Muscle of arm (tissue), 12 donors: ENCODE measurements around the gene TCTA. TPM values are rescaled to one million over a fixed set of nuclear protein-coding genes. Genes with fewer than 3 reads are reported as not detected.

Source experiments
- DNase-seq: peaks from one replicate; pipeline ENCODE4 v3.0.0-alpha.2; 2013
- polyA plus RNA-seq, 12 donors: library from polyadenylated mRNA; unstranded; fragments of 120-200 nt; gene quantifications; one replicate each; pipeline ENCODE4 v1.2.1, GENCODE V29; 2013; ENCODE audit not compliant: insufficient read length in 12 of 12

TCTA gene
- polyA plus RNA-seq, 12 donors: 14.2 to 32.4 (median 18.0) TPM; not detected in 1

DNA sequence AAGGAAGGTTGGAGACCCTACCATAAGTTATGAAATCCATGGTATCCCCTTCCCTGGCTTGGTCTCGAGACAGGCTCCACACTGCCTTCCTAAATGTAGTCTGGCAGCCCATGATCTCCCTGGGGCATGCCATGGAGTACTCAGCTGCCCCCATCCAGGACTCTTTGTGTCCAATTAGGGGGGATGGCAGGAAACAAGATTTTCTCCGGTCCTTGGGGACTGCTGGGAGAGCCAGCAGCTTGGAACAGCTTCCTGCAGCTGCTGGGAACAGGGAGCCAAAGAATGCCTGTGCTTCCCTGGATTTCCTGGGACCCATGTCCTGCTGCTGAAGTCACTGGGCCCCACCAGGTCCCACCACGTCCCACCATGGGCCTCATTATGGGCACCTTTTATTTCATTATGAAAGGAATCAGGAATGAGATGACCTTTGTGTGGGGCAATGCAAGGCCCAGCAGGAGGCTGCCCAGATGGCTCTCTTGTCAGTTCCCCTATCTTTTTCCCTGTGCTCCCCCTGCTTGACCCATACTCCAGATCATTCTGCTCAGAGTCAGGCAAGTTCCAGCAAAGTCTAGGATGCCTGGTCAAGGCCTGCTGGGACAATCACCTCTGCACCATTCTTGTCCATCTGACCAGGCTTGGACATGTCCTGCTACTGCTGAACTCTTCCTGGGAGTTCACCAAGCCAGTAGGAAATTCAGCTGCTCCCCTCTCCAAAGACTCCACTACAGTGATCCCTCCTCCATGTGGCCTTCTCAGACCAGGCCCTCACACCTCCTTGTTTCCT is 42.9 kb downstream of the TCTA start:
- DNase-seq: no peak

DNA sequence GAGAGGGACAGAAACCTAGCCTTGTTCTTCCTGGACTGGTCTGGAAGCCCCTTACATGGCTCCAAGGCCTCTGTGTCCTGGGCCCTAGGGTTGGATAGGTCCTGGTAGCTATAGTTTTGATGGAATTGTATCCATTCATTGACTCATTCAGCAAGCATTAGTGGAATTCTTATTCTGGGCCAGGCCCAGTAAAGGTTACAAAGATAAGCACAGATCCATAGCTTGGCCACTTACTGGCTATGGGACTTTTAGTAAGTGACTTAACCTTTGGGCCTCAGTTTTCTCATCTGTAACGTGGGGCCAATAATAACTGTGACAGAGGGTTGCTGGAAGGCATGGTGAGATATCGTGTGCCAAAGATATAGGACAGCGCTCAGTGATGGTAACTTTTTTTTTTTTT is 44.2 kb downstream of the TCTA start:
- no peak for DNase-seq

DNA sequence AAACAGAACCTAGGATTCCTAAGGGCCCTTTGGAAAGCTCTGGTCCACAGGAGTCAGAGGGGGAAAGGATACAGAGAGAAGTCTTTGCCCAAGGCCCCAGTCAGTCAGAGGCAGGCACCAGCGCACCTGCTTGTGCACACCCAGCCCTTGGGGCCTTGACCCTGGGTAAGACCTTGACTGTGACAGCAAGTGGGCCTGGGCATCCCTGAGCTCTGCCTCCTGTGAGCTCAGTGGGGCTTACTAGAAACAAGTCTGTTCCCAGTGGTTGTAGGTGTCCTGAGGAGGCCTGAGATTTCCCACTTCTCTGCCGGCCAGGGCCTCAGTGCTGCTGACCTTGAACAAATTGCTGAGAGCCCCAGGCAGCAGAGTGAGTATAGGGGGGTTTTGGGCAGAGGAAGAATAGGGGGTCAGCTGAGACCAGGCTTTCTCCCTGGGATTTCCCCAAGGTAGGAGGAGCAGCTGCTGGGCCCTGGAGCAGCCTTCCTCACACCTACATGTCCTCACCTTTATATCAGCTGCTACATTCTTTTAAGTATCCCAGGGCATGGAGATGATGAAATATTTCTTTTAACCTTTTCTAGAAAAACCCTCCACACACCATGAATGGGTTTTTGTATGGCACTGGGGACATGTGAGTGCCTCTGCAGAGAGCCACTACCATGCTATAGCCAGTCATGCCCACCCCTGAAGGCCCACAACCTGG is 48.1 kb downstream of the TCTA start:
- no peak for DNase-seq

DNA sequence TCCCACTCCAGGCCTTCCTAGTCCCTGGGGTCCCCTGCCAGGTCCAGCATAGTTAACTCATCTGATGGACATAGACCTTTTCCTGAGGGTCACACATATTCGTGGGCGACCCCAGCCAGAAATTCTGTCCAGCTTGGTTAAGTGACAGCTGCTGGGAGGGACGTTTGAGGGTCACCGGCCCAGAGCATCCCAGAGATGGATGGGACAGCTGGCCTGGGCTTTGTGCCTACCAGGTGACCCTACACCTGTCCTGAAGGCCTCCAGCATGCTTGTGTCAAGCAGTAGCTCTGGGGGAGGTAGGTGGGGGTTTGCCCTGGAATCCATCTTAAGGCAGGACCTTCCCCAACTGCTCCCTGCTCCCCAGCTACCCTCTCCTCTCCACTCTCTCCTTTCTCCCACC is 48.7 kb downstream of the TCTA start:
- DNase-seq: no peak

DNA sequence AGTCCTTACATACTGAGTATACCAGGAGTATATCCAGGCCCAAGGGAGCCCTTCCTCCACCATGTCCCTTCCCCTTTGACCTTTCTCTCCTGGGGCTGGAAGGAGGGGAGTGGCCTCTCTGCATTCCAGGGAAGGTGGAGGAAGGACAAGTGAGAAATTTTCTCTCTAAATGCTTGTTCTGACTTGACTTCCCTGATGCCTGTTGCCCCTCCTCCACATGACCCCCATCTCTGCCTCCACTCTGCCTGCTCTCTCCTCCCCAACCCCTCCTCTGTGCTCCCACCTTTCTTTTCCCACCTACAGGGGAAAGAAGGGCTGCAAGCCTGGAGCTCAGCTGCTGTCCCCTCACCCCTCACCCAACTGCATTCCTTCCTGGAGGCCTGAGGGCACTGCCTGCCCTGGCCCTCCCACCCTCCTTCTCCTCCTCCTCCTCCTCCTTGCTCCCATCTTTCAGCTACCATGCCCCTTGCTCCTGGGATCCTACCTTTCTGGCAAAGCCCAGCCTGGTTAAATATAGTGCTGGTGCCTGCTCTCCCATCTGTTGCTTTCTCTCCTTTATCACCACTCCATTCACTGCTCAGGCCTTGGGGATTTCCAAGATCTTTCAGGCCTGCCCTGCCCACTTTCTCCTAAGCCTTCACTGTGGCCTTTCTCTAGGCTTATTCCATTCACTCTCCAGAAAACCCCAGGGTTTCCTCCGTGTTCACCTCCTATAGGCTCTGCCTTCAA is 49.4 kb downstream of the TCTA start:
- DNase-seq: no peak

DNA sequence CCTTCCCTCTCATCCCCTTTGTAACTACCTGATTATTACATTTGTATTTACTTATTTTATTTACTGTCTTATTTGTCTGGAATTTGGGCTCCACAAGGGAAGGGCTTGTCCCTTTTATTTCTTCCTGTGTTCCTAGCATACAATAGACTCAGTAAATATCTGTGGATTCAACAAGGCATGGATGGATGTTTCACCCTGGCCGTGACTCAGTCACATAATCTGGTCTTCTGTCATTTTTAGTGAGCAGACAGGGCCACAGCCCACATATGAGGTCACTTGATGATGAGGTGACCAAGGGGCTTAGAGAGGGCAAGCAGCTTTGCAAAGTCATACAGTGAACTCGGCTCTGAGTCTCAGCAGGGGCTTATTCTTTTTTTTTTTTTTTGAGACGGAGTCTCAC is 50.0 kb downstream of the TCTA start:
- DNase-seq: no peak

DNA sequence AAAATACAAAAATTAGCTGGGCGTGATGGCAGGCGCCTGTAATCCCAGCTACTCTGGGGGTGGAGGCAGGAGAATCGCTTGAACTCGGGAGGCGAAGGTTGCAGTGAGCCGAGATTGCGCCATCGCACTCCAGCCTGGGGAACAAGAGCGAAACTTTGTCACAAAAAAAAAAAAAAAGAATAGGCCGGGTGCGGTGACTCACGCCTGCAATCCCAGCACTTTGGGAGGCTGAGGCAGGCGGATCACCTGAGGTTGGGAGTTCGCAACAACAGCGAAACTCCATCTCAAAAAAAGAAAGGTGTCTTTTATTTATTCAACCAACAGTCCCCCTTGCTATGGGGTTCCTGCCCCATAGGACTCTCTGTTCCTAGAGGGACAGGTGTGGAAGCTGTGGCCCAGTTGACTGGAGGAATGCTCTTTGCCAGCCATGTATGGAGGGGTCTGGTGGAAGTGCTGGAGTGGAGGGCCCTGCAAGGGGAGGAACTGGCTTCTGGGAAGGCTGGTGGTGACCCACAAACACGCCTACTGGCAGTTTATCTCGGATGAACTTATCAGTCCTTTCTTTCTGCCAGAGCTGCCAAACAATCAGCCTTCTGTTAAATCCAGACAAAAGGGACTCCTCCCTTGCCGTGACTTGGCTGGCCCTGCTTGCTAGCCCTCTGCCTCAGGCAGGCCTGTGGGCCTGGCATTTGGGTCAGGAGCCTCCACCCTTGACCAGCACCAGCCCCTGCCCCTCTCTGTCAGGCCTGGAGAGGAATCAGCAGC is 53.2 kb downstream of the TCTA start:
- no peak for DNase-seq

Other genes starting within 250 kb of the TCTA start
- 10 to 100 TPM in 11 of 12 donors, not detected in 1; 11.5 to 24.0 (median 14.5) TPM for gene CCDC71, start 246.1 kb upstream of the TCTA start, polyA plus RNA-seq
- gene KLHDC8B, start 240.8 kb upstream of the TCTA start, polyA plus RNA-seq: 100 to 1,000 TPM in 2 of 12 donors, 10 to 100 TPM in 9, not detected in 1; 44.8 to 128 (median 84.8) TPM
- 10 to 100 TPM in 4 of 12 donors, 1 to 10 TPM in 7, not detected in 1; 4.1 to 17.3 (median 8.5) TPM for gene C3orf62, start 135.2 kb upstream of the TCTA start, polyA plus RNA-seq
- gene USP4, start 72.4 kb upstream of the TCTA start, polyA plus RNA-seq: 10 to 100 TPM in 11 of 12 donors, not detected in 1; 37.9 to 70.5 (median 46.8) TPM
- gene GPX1, start 54.1 kb upstream of the TCTA start, polyA plus RNA-seq: 100 to 1,000 TPM in 8 of 12 donors, 10 to 100 TPM in 3, not detected in 1; 76.6 to 197 (median 105) TPM
- 100 to 1,000 TPM; 408 to 715 (median 447) TPM for gene RHOA, start 447 bp upstream of the TCTA start, polyA plus RNA-seq
- 10 to 100 TPM in 6 of 12 donors, 1 to 10 TPM in 5, not detected in 1; 7.0 to 20.4 (median 11.5) TPM for gene AMT, start 10.1 kb downstream of the TCTA start, polyA plus RNA-seq
- 10 to 100 TPM in 11 of 12 donors, not detected in 1; 11.1 to 22.8 (median 16.7) TPM for gene NICN1, start 16.9 kb downstream of the TCTA start, polyA plus RNA-seq
- gene DAG1, start 57.8 kb downstream of the TCTA start, polyA plus RNA-seq: 100 to 1,000 TPM in 11 of 12 donors, not detected in 1; 108 to 281 (median 232) TPM
- 1 to 10 TPM in 6 of 12 donors, under 1 TPM in 5, not detected in 1; 0.43 to 1.5 (median 1.2) TPM for gene BSN, start 142.1 kb downstream of the TCTA start, polyA plus RNA-seq